SK-N-SH (cell line): ENCODE measurements around the gene MYBPC3. TPM values are rescaled to one million over a fixed set of nuclear protein-coding genes. Genes with fewer than 3 reads are reported as not detected.

ENCODE experiments used
- CTCF ChIA-PET: fragments of 300-600, 350-600 bp; formaldehyde crosslinking; extraction: SDS; loops from one replicate; lab custom pipeline; 2021; lab: Yijun Ruan, JAX
- POLR2A ChIA-PET: fragments of 350-600 bp; sonication (Branson Sonifier 250); formaldehyde crosslinking; extraction: SDS; loops from one replicate; lab custom pipeline; 2020; ENCODE audit warnings: antibody characterized with exemption, inconsistent platforms; lab: Yijun Ruan, JAX
- DNase-seq: peaks from one replicate; pipeline ENCODE4 v3.0.0; 2012
- H2AFZ ChIP-seq: fragments of 200-600 bp; sonication (generic); 2 replicates; pipeline ENCODE4 v1.8.1; 2016; ENCODE audit warnings: antibody characterized with exemption, mild to moderate bottlenecking, low read depth
- H3F3A ChIP-seq: fragments of 200-600 bp; sonication (generic); replicated peaks from 2 replicates; pipeline ENCODE3; 2016; ENCODE audit warnings: antibody characterized with exemption, mild to moderate bottlenecking; ENCODE audit not compliant: insufficient read depth
- H3K27ac ChIP-seq, 2 experiments: fragments of 200-500 bp in 1 of 2; fragments of 200-600 bp in 1 of 2; sonication (Bioruptor generic) in 1 of 2; sonication (generic), shearing (Covaris generic) in 1 of 2; 2 replicates each; pipeline versions ENCODE4 v1.5.1 to v1.6.1; 2014 to 2016; ENCODE audit warnings: low read depth in 2 of 2, inconsistent platforms in 1 of 2, low read length in 1 of 2, mild to moderate bottlenecking in 1 of 2, mixed read lengths in 1 of 2
- H3K27me3 ChIP-seq: fragments of 200-600 bp; sonication (generic), shearing (Covaris generic); 2 replicates; pipeline ENCODE4 v1.6.1; 2016; ENCODE audit warnings: mixed run types; ENCODE audit not compliant: insufficient read depth
- H3K36me3 ChIP-seq, 2 experiments: fragments of 200-500 bp in 1 of 2; fragments of 200-600 bp in 1 of 2; sonication (Bioruptor generic) in 1 of 2; sonication (generic) in 1 of 2; replicated peaks in 1 of 2; 2 replicates each; pipeline versions ENCODE3 to v1.5.1; 2014 to 2016; ENCODE audit warnings: low read length in 1 of 2, mild to moderate bottlenecking in 1 of 2; ENCODE audit not compliant: insufficient read depth in 2 of 2, control insufficient read depth in 1 of 2
- H3K4me1 ChIP-seq, 2 experiments: fragments of 200-500 bp in 1 of 2; fragments of 200-600 bp in 1 of 2; sonication (Bioruptor generic) in 1 of 2; sonication (generic), shearing (Covaris generic) in 1 of 2; 2 replicates each; pipeline versions ENCODE4 v1.5.1 to v1.6.1; 2014 to 2016; ENCODE audit warnings: low read depth in 1 of 2, low read length in 1 of 2, mixed run types in 1 of 2; ENCODE audit not compliant: insufficient read depth in 2 of 2, control insufficient read depth in 1 of 2
- H3K4me2 ChIP-seq: fragments of 200-600 bp; sonication (generic), shearing (Covaris generic); 2 replicates; pipeline ENCODE4 v1.6.1; 2017; ENCODE audit warnings: mixed run types
- H3K4me3 ChIP-seq, 2 experiments: fragments of 200-500 bp in 1 of 2; fragments of 200-600 bp in 1 of 2; sonication (Bioruptor generic) in 1 of 2; sonication (generic), shearing (Covaris generic) in 1 of 2; 2 replicates each; pipeline versions ENCODE4 v1.5.1 to v1.8.1; 2014 to 2016; ENCODE audit warnings: low read depth in 2 of 2, inconsistent platforms in 1 of 2, low read length in 1 of 2, mild to moderate bottlenecking in 1 of 2, mixed read lengths in 1 of 2, moderate library complexity in 1 of 2
- H3K79me2 ChIP-seq: fragments of 200-600 bp; sonication (generic); 2 replicates; pipeline ENCODE4 v1.8.1; 2017; ENCODE audit warnings: mild to moderate bottlenecking; ENCODE audit not compliant: insufficient read depth
- H3K9ac ChIP-seq: fragments of 200-600 bp; sonication (generic); 2 replicates; pipeline ENCODE4 v1.6.1; 2017; ENCODE audit warnings: mixed run types
- H3K9me2 ChIP-seq: fragments of 200-600 bp; sonication (generic); 2 replicates; pipeline ENCODE4 v1.6.1; 2017; ENCODE audit warnings: mixed run types
- H3K9me3 ChIP-seq: fragments of 200-600 bp; sonication (generic); 2 replicates; pipeline ENCODE4 v1.6.1; 2017; ENCODE audit warnings: mixed run types, mild to moderate bottlenecking, moderate library complexity
- H4K20me1 ChIP-seq: fragments of 200-600 bp; sonication (generic); 2 replicates; pipeline ENCODE4 v1.6.1; 2017; ENCODE audit warnings: mild to moderate bottlenecking, mixed run types; ENCODE audit not compliant: insufficient read depth
- EZH2phosphoT487 ChIP-seq: fragments of 200-600 bp; sonication (generic); IDR thresholded peaks from 2 replicates; pipeline ENCODE4 v1.6.1; 2017; ENCODE audit warnings: low read depth, mixed run types, mild to moderate bottlenecking, antibody characterized with exemption, moderate library complexity, borderline replicate concordance
- FOSL2 ChIP-seq: IDR thresholded peaks from 2 replicates; pipeline ENCODE4 v1.4.0; 2012; ENCODE audit warnings: low read depth, mild to moderate bottlenecking, moderate library complexity, borderline replicate concordance
- FOXJ3 ChIP-seq: sonication (generic); formaldehyde crosslinking; IDR thresholded peaks from 2 replicates; pipeline ENCODE4 v1.5.1; 2020; ENCODE audit warnings: mild to moderate bottlenecking, missing genetic modification reagents
- FOXM1 ChIP-seq: IDR thresholded peaks from 2 replicates; pipeline ENCODE4 v1.4.0; 2012; ENCODE audit warnings: low read depth, mild to moderate bottlenecking
- MAX ChIP-seq: IDR thresholded peaks from 2 replicates; pipeline ENCODE4 v1.4.0; 2012; ENCODE audit warnings: low read depth
- MEF2A ChIP-seq: IDR thresholded peaks from 2 replicates; pipeline ENCODE4 v1.4.0; 2012; ENCODE audit warnings: low read depth, borderline replicate concordance
- MXI1 ChIP-seq: IDR thresholded peaks from 2 replicates; pipeline ENCODE4 v1.6.1; 2012; ENCODE audit warnings: mild to moderate bottlenecking, low read depth, low read length, improper control_type of control experiment
- NFIC ChIP-seq: IDR thresholded peaks from 2 replicates; pipeline ENCODE4 v1.4.0; 2012; ENCODE audit warnings: borderline replicate concordance
- PBX3 ChIP-seq: IDR thresholded peaks from 2 replicates; pipeline ENCODE4; 2012
- POLR2AphosphoS5 ChIP-seq: IDR thresholded peaks from 2 replicates; pipeline ENCODE4 v1.6.1; 2012; ENCODE audit warnings: low read depth, low read length
- RXRA ChIP-seq: IDR thresholded peaks from 2 replicates; pipeline ENCODE4 v1.4.0; 2012; ENCODE audit warnings: low read depth, mild to moderate bottlenecking, borderline replicate concordance
- TAF1 ChIP-seq: IDR thresholded peaks from 2 replicates; pipeline ENCODE4 v1.6.1; 2012; ENCODE audit warnings: low read depth, mild to moderate bottlenecking, low read length, moderate library complexity, borderline replicate concordance
- TCF12 ChIP-seq: IDR thresholded peaks from 2 replicates; pipeline ENCODE4 v1.4.0; 2012
- TEAD4 ChIP-seq: IDR thresholded peaks from 2 replicates; pipeline ENCODE4 v1.4.0; 2012; ENCODE audit warnings: mild to moderate bottlenecking, borderline replicate concordance; ENCODE audit not compliant: insufficient read depth
- USF1 ChIP-seq: IDR thresholded peaks from 2 replicates; pipeline ENCODE4 v1.4.0; 2012; ENCODE audit warnings: low read depth, borderline replicate concordance
- USF2 ChIP-seq: fragments of 150-350 bp; IDR thresholded peaks from 2 replicates; pipeline ENCODE4 v1.6.1; 2017; ENCODE audit warnings: antibody characterized with exemption, low read length, low read depth, borderline replicate concordance
- YY1 ChIP-seq: IDR thresholded peaks from 2 replicates; pipeline ENCODE4 v1.4.0; 2012; ENCODE audit warnings: low read depth, mild to moderate bottlenecking
- ZBTB33 ChIP-seq: IDR thresholded peaks from 2 replicates; pipeline ENCODE4 v1.4.0; 2012; ENCODE audit warnings: low read depth, borderline replicate concordance
- WGBS: methylation state at CpG from one replicate; pipeline ENCODE4 v1.1.6; 2017; ENCODE audit warnings: low lambda C conversion rate; 5-methylcytosine and 5-hydroxymethylcytosine counted together
- polyA plus RNA-seq, 3 experiments: library from polyadenylated mRNA; depleted of rRNA; stranded (reverse); fragments of >200 nt; gene quantifications; 2 replicates each; pipeline ENCODE4 v1.2.3, GENCODE V29; 2012

Gene MYBPC3
- polyA plus RNA-seq, 1 of the 3 experiments (the other 2 are of a cell fraction) = not detected

GRCh38 chr11:47331454-47332302 lies 20.8 kb downstream of the MYBPC3 start:
- H3K4me2 ChIP-seq = no peak overlapping the region
- WGBS = 89% methylated on average over 20 of the region's 21 CpGs
- no peak overlapping the region for H3K9ac ChIP-seq
- ChIA-PET CTCF (no interaction called here), POLR2A (no interaction called here)
- DNase-seq = peak; percentile 27
- H3F3A ChIP-seq = no peaks in the 10 kb centered on the region
- H3K4me1 ChIP-seq = no peaks in the 10 kb centered on the region
- TF ChIP-seq NFIC (no peak), MXI1 (no peak), TEAD4 (no peak), ZBTB33 (no peak), FOXM1 (no peak), USF1 (no peak), TCF12 (no peak), FOSL2 (no peak), TAF1 (no peak), MAX (no peak), MEF2A (no peak), FOXJ3 (no peak), POLR2AphosphoS5 (no peak), YY1 (no peak), USF2 (no peak), RXRA (no peak), EZH2phosphoT487 (no peak), PBX3 (no peak)
- H3K4me3 ChIP-seq = no peak overlapping the region
- H3K79me2 ChIP-seq = no peaks in the 10 kb centered on the region
- no peak overlapping the region for H3K27ac ChIP-seq
- H3K27me3 ChIP-seq = no peaks in the 10 kb centered on the region
- no peaks in the 10 kb centered on the region for H4K20me1 ChIP-seq
- H3K9me3 ChIP-seq = no peaks in the 10 kb centered on the region
- H2AFZ ChIP-seq = no peak overlapping the region
- H3K9me2 ChIP-seq = no peaks in the 10 kb centered on the region
- H3K36me3 ChIP-seq = peaks cover 0 to 21% of the 10 kb centered on the region in 2 experiments
